ENCODE measurements around the gene HRK.

The HRK gene

GRCh38 chr12:116885491-116885890, 4.2 kb upstream of the HRK start:
- Mint-ChIP-seq H3K27me3 (peaks cover 42% of the 10 kb centered on the region), H3K27ac (no peak overlapping the region), H3K4me1 (peaks cover 7% of the 10 kb centered on the region), H3K9me3 (no peaks in the 10 kb centered on the region), H3K36me3 (ENCODE audit: low read depth) (no peaks in the 10 kb centered on the region), H3K4me3 (no peak overlapping the region)
- DNase-seq, result no peak
- no peak for ATAC-seq

- no peak for DNase-seq
- H3K36me3 Mint-ChIP-seq (ENCODE audit: low read depth), result no peaks in the 10 kb centered on the region
- H3K4me3 Mint-ChIP-seq, result no peak overlapping the region
- ATAC-seq, result no peak
- H3K27me3 Mint-ChIP-seq, result peaks cover 48% of the 10 kb centered on the region
- no peak overlapping the region for H3K27ac Mint-ChIP-seq
- H3K4me1 Mint-ChIP-seq, result peaks cover 13% of the 10 kb centered on the region
- H3K9me3 Mint-ChIP-seq, result no peaks in the 10 kb centered on the region
Observed at GRCh38 chr12:116884871-116885270, 3.6 kb upstream of the HRK start.

DNA sequence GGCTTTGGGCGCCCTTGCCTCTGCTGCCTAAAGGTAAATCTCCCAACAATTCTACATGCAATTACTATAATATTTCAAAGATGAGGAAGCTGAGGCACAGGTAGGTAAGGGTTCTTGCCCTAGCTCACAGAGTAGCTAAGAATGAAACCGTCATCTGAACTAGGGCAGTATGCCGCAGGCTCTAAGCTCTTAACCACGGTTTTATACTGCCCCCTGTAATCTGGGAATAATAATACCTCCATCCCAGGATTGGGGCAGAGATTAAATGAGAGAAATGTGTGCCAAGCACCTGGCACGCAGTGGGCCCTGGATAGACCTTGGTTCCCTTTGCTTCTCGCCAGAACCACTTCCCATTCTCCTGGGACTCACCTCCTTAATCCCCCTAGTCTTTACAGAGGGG, 1.5 kb upstream of the HRK start:
- Mint-ChIP-seq H3K9me3 (no peaks in the 10 kb centered on the region), H3K27me3 (peaks cover 67% of the 10 kb centered on the region), H3K4me3 (no peak overlapping the region), H3K4me1 (peaks cover 27% of the 10 kb centered on the region), H3K27ac (no peak overlapping the region), H3K36me3 (ENCODE audit: low read depth) (no peaks in the 10 kb centered on the region)
- DNase-seq (no peak), ATAC-seq (no peak)

DNA sequence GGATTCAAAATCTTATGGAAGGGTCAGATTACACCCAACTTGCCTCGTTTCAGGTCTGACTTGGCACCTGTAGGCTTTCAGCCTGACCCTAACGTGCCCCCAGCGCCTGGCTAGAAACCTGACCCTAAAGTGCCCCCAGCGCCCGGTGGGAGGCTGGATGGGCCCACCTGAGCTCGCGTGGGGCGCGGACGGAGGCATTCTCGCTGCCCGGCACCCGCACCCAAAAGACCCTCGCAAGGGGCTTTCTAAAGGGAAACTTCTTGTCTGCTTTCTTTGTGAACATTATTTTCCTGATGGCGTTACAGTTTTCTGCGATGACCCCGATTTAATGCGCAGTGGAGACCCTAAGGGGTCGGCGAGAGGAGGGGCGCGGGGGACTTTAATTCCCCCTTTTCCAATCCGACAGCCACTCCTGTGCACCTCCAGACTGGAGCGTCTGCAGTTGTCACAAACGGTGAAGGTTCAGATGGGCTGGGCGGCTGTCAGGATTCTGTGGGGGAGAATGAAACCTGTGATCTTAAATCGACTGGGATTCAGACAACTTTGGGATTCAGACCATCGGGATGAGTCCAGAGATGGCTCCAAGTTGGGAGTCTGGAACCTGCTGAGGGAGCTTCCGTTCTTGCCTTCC, 751 bp upstream of the HRK start:
- no peaks in the 10 kb centered on the region for H3K36me3 Mint-ChIP-seq (ENCODE audit: low read depth)
- no peak for ATAC-seq
- H3K9me3 Mint-ChIP-seq, result no peaks in the 10 kb centered on the region
- H3K4me1 Mint-ChIP-seq, result peaks cover 27% of the 10 kb centered on the region
- H3K4me3 Mint-ChIP-seq, result peak overlapping the region; percentile 38
- H3K27me3 Mint-ChIP-seq, result peaks cover 71% of the 10 kb centered on the region
- no peak for DNase-seq
- no peak overlapping the region for H3K27ac Mint-ChIP-seq

GRCh38 chr12:116880817-116881324, 370 bp downstream of the HRK start:
- ATAC-seq (peak; percentile 78), DNase-seq (peak; percentile 45)
- peaks cover 79% of the 10 kb centered on the region for H3K27me3 Mint-ChIP-seq
- H3K36me3 Mint-ChIP-seq (ENCODE audit: low read depth), result no peaks in the 10 kb centered on the region
- no peak overlapping the region for H3K27ac Mint-ChIP-seq
- H3K9me3 Mint-ChIP-seq, result no peaks in the 10 kb centered on the region
- H3K4me3 Mint-ChIP-seq, result peak overlapping the region; percentile 77
- H3K4me1 Mint-ChIP-seq, result peaks cover 27% of the 10 kb centered on the region

- DNase-seq (no peak), ATAC-seq (no peak)
- peak overlapping the region; percentile 77 for H3K4me3 Mint-ChIP-seq
- H3K4me1 Mint-ChIP-seq, result peaks cover 27% of the 10 kb centered on the region
- H3K9me3 Mint-ChIP-seq, result no peaks in the 10 kb centered on the region
- H3K36me3 Mint-ChIP-seq (ENCODE audit: low read depth), result no peaks in the 10 kb centered on the region
- no peak overlapping the region for H3K27ac Mint-ChIP-seq
- peaks cover 83% of the 10 kb centered on the region for H3K27me3 Mint-ChIP-seq
Observed at GRCh38 chr12:116880213-116880816, 926 bp downstream of the HRK start.

- no peak overlapping the region for H3K27ac Mint-ChIP-seq
- no peaks in the 10 kb centered on the region for H3K36me3 Mint-ChIP-seq (ENCODE audit: low read depth)
- H3K27me3 Mint-ChIP-seq, result peaks cover 81% of the 10 kb centered on the region
- peak overlapping the region; percentile 82 for H3K4me3 Mint-ChIP-seq
- DNase-seq (no peak), ATAC-seq (no peak)
- H3K9me3 Mint-ChIP-seq, result no peaks in the 10 kb centered on the region
- peaks cover 27% of the 10 kb centered on the region for H3K4me1 Mint-ChIP-seq
Observed at GRCh38 chr12:116879509-116880212, 1.6 kb downstream of the HRK start.

GRCh38 chr12:116878567-116879508, 2.4 kb downstream of the HRK start:
- DNase-seq (no peak), ATAC-seq (no peak)
- Mint-ChIP-seq H3K27ac (no peak overlapping the region), H3K36me3 (ENCODE audit: low read depth) (no peaks in the 10 kb centered on the region), H3K27me3 (peaks cover 74% of the 10 kb centered on the region), H3K4me3 (peak overlapping the region; percentile 82), H3K4me1 (peaks cover 27% of the 10 kb centered on the region), H3K9me3 (no peaks in the 10 kb centered on the region)

- H3K9me3 Mint-ChIP-seq, result no peaks in the 10 kb centered on the region
- H3K36me3 Mint-ChIP-seq (ENCODE audit: low read depth), result no peaks in the 10 kb centered on the region
- peaks cover 57% of the 10 kb centered on the region for H3K27me3 Mint-ChIP-seq
- H3K27ac Mint-ChIP-seq, result no peak overlapping the region
- ATAC-seq, result no peak
- H3K4me1 Mint-ChIP-seq, result peaks cover 23% of the 10 kb centered on the region
- H3K4me3 Mint-ChIP-seq, result no peak overlapping the region
- no peak for DNase-seq
Observed at GRCh38 chr12:116876151-116876869, 4.9 kb downstream of the HRK start.

- Mint-ChIP-seq H3K27me3 (peaks cover 45% of the 10 kb centered on the region), H3K36me3 (ENCODE audit: low read depth) (no peaks in the 10 kb centered on the region), H3K9me3 (no peaks in the 10 kb centered on the region)
Observed at GRCh38 chr12:116874324-116874995, 6.8 kb downstream of the HRK start.

DNA sequence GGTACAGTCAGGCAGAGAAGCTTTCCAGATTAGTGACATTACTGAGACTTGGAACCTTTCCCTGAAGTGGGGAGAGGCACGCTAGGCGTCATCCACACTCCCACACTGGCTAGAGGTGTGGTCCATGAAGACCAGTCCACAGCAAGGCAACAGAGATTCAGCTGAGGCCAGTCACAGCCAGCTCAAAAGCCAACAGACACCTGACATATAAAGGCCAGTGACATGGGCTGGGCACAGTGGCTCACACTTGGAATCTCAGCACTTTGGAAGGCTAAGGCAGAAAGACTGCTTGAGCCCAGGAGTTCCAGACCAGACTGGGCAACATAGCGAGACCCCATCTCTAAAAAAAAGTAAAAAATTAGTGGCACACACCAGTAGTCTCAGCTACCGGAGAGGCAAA, 10.9 kb downstream of the HRK start:
- ATAC-seq, result no peak
- Mint-ChIP-seq H3K27me3 (peaks cover 7% of the 10 kb centered on the region), H3K4me1 (no peaks in the 10 kb centered on the region), H3K4me3 (no peak overlapping the region), H3K27ac (no peak overlapping the region), H3K36me3 (ENCODE audit: low read depth) (no peaks in the 10 kb centered on the region), H3K9me3 (no peaks in the 10 kb centered on the region)
- DNase-seq, result no peak

More at GRCh38 chr12:116874324-116874995, 6.8 kb downstream of the HRK start:
- no peak for ATAC-seq
- Mint-ChIP-seq H3K27ac (no peak overlapping the region), H3K4me1 (peaks cover 11% of the 10 kb centered on the region), H3K4me3 (no peak overlapping the region)
- no peak for DNase-seq

GRCh38 chr12:116867523-116867922, 13.7 kb downstream of the HRK start:
- Mint-ChIP-seq H3K27me3 (peaks cover 4% of the 10 kb centered on the region), H3K36me3 (ENCODE audit: low read depth) (no peaks in the 10 kb centered on the region), H3K4me3 (no peak overlapping the region), H3K4me1 (no peaks in the 10 kb centered on the region), H3K9me3 (no peaks in the 10 kb centered on the region), H3K27ac (no peak overlapping the region)
- no peak for DNase-seq
- no peak for ATAC-seq

GRCh38 chr12:116864371-116865160, 16.7 kb downstream of the HRK start:
- no peak for ATAC-seq
- Mint-ChIP-seq H3K4me1 (peaks cover 4% of the 10 kb centered on the region), H3K27ac (no peak overlapping the region), H3K36me3 (ENCODE audit: low read depth) (no peaks in the 10 kb centered on the region), H3K27me3 (peaks cover 2% of the 10 kb centered on the region), H3K9me3 (no peaks in the 10 kb centered on the region), H3K4me3 (no peak overlapping the region)
- no peak for DNase-seq

Data from activated naive CD8-positive, alpha-beta T cell treated with anti-CD3 and anti-CD28 coated beads, Interleukin-2, amount 50 U/mL, for 24 hours (primary cell).